Activated gamma-delta T cell treated with anti-CD3 and anti-CD28 coated beads, Interleukin-2, amount 50 U/mL, for 16 hours (primary cell): ENCODE data around the gene KCNC3.

ENCODE experiments used
- DNase-seq: peaks from one replicate; pipeline ENCODE4 v3.0.0-alpha.2; 2020; ENCODE audit warnings: low read depth

Gene KCNC3

GRCh38 chr19:50327461-50328223 is 1.5 kb downstream of the KCNC3 start:
- DNase-seq, result no peak

GRCh38 chr19:50327013-50327412 is 2.2 kb downstream of the KCNC3 start:
- DNase-seq, result no peak

- DNase-seq, result no peak
These were observed 3.0 kb downstream of the KCNC3 start for GRCh38 chr19:50326101-50326664.

GRCh38 chr19:50325310-50326100 is 3.7 kb downstream of the KCNC3 start:
- DNase-seq, result peak; percentile 41

- DNase-seq, result no peak
These were observed 4.8 kb downstream of the KCNC3 start for GRCh38 chr19:50324331-50324730.

- no peak for DNase-seq
These were observed 5.4 kb downstream of the KCNC3 start for GRCh38 chr19:50323782-50324133.

- DNase-seq, result no peak
These were observed 6.0 kb downstream of the KCNC3 start for GRCh38 chr19:50322931-50323781.

- no peak for DNase-seq
These were observed 6.9 kb downstream of the KCNC3 start for GRCh38 chr19:50322234-50322633.

- DNase-seq, result no peak
These were observed 7.3 kb downstream of the KCNC3 start for GRCh38 chr19:50321831-50322230.

GRCh38 chr19:50320596-50320995 is 8.6 kb downstream of the KCNC3 start:
- DNase-seq, result no peak

- DNase-seq, result no peak
These were observed 9.1 kb downstream of the KCNC3 start for GRCh38 chr19:50320051-50320450.

GRCh38 chr19:50319156-50319555 is 10.0 kb downstream of the KCNC3 start:
- DNase-seq, result no peak

- DNase-seq, result no peak
These were observed 10.7 kb downstream of the KCNC3 start for GRCh38 chr19:50318438-50318837.

- DNase-seq, result no peak
These were observed 12.1 kb downstream of the KCNC3 start for GRCh38 chr19:50317115-50317514.

GRCh38 chr19:50315773-50316448 is 13.3 kb downstream of the KCNC3 start:
- DNase-seq, result no peak

- no peak for DNase-seq
These were observed 14.2 kb downstream of the KCNC3 start for GRCh38 chr19:50314724-50315708.

- DNase-seq, result no peak
These were observed 15.2 kb downstream of the KCNC3 start for GRCh38 chr19:50313812-50314536.

- DNase-seq, result no peak
These were observed 16.0 kb downstream of the KCNC3 start for GRCh38 chr19:50312967-50313811.
